Calu3 (cell line): Measurements from ENCODE around the gene JARID2. TPM values are rescaled to one million over a fixed set of nuclear protein-coding genes. Genes with fewer than 3 reads are reported as not detected.

Experiments used
- BruUV-seq: library from RNA; stranded (reverse); fragments of 400-500 nt; replicated peaks from 2 replicates; lab custom pipeline; 2021; lab: Mats Ljungman, UMichigan
- CTCF ChIA-PET: fragments of 300-600 bp; sonication (Branson Sonifier 250); formaldehyde crosslinking; loops from one replicate; lab custom pipeline; 2022; ENCODE audit warnings: antibody characterized with exemption; lab: Charles Lee
- DNase-seq: peaks from one replicate; pipeline ENCODE4 v3.0.0; 2022
- H3K27ac Mint-ChIP-seq: one replicate; pipeline ENCODE4 v1.8.0; 2022; ENCODE audit warnings: mixed read lengths; ENCODE audit not compliant: unreplicated experiment
- H3K27me3 Mint-ChIP-seq: one replicate; pipeline ENCODE4 v1.8.0; 2022; ENCODE audit warnings: mixed read lengths; ENCODE audit not compliant: unreplicated experiment
- H3K36me3 Mint-ChIP-seq: one replicate; pipeline ENCODE4 v1.8.0; 2022; ENCODE audit warnings: mild to moderate bottlenecking, moderate library complexity, mixed read lengths; ENCODE audit not compliant: insufficient read depth, unreplicated experiment
- H3K4me1 Mint-ChIP-seq: one replicate; pipeline ENCODE4 v1.8.0; 2022; ENCODE audit warnings: mild to moderate bottlenecking, low read depth, mixed read lengths; ENCODE audit not compliant: unreplicated experiment
- H3K4me3 Mint-ChIP-seq: one replicate; pipeline ENCODE4 v1.8.0; 2022; ENCODE audit warnings: mild to moderate bottlenecking, low read depth, moderate library complexity, mixed read lengths; ENCODE audit not compliant: unreplicated experiment
- H3K9me3 Mint-ChIP-seq: one replicate; pipeline ENCODE4 v1.8.0; 2022; ENCODE audit warnings: low read depth, mixed read lengths; ENCODE audit not compliant: unreplicated experiment
- CTCF ChIP-seq: fragments of 200-600 bp; IDR thresholded peaks from one replicate; pipeline ENCODE4 v1.8.0; 2022; ENCODE audit warnings: antibody characterized with exemption; ENCODE audit not compliant: unreplicated experiment
- intact Hi-C: fragments of 100-400 bp; cut with micrococcal nuclease; formaldehyde crosslinking; loops from one replicate; pipeline ENCODE4 v1.10.0; 2022; ENCODE audit not compliant: unreplicated experiment
- total RNA-seq: library from RNA; stranded (reverse); gene quantifications from 2 replicates; pipeline ENCODE4 v1.2.3, GENCODE V29; 2022

JARID2 gene
- total RNA-seq, 1 experiment from 2014 or later, result 9.4 TPM

DNA sequence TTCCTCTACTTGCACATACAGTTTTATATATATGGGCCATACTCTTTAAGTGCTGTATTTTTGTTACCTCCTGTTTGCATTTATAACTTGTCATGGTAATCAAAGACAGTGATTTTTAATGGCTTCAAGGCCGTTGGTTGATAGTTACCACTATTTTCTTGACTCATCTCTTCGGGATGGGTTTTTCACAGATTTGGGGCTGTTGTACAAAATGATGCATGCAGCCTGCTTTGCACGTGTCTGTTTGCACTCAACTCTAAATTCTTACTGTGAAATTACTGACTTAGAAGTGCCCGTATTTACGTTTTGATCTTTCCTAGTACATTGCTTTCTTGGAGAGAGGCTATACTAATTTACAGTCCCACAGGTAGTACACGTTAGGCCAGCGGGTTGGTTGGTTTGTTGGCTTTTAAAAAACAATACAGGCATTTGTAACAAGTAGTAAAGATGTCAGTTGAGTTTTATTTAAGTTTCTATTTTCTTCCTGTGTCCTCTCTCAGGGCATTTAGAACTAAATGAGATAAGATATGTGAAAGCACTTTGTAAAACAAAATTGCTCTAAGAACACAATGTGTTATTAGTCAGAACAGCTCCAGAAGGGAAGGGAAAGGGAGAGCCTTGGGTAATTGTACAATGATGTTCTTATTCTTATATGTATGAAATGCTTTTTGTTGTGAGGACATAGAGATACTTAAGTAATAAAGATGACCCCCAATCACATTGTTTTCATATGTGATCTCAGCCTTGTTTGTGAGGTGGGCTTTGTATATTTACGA lies 11.7 kb downstream of the JARID2 start:
- H3K27me3 Mint-ChIP-seq, result no peaks in the 10 kb centered on the region
- H3K36me3 Mint-ChIP-seq, result no peaks in the 10 kb centered on the region
- no TSS peak for BruUV-seq
- CTCF ChIA-PET, result no interaction called here
- no peak for TF ChIP-seq CTCF
- H3K4me3 Mint-ChIP-seq, result no peak overlapping the region
- no peaks in the 10 kb centered on the region for H3K9me3 Mint-ChIP-seq
- intact Hi-C loops, result loop anchor here (10.0 kb wide), 1 partner anchor 67 kb away; no protein-coding TSS in a partner anchor
- H3K27ac Mint-ChIP-seq, result no peak overlapping the region
- no peak for DNase-seq
- peaks cover 10% of the 10 kb centered on the region for H3K4me1 Mint-ChIP-seq

GRCh38 chr6:15259766-15260098 lies 13.9 kb downstream of the JARID2 start:
- CTCF ChIA-PET, result no interaction called here
- H3K9me3 Mint-ChIP-seq, result no peaks in the 10 kb centered on the region
- no TSS peak for BruUV-seq

DNA sequence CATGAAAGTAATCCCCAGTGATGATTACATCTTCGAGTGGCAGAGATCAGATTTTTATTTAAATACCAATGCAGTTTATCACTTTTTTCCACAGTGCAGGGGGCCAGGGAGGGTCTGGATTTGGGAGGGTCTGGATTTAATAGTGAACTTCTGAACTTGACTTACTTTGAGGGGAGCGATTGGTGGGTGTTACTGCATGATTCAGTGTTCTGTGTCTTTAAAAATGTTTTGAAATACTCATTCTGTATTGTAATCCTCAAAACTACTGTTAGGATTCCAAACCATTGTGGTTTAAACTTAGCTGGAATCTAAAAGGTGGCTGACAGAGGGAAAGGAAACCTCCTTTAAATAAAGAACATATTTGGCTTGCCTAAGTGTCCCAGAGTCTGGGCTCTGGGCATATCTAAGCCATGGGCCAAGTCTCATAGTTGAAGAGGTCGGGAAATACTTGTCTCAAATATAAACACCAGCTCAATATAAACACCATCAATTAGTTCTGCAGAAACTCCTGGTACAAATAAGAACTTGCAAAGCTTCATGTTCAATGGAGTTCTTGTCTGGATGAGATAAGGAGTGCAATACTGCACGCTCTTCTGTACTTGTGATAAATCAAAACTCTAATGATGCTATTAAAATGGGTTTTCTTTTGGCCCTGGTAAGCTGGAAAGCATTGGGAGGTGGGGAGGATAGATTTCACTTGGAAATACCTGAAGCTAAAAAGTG lies 14.4 kb downstream of the JARID2 start:
- CTCF ChIA-PET, result no interaction called here
- intact Hi-C loops, result no loop called here
- H3K9me3 Mint-ChIP-seq, result no peaks in the 10 kb centered on the region
- H3K4me1 Mint-ChIP-seq, result peaks cover 5% of the 10 kb centered on the region
- TF ChIP-seq CTCF, result no peak
- no peak overlapping the region for H3K27ac Mint-ChIP-seq
- no peaks in the 10 kb centered on the region for H3K27me3 Mint-ChIP-seq
- DNase-seq, result no peak
- BruUV-seq, result no TSS peak
- H3K36me3 Mint-ChIP-seq, result no peaks in the 10 kb centered on the region
- H3K4me3 Mint-ChIP-seq, result no peak overlapping the region

More at GRCh38 chr6:15259766-15260098, 13.9 kb downstream of the JARID2 start:
- Mint-ChIP-seq H3K27ac (no peak overlapping the region), H3K4me1 (peaks cover 5% of the 10 kb centered on the region), H3K36me3 (no peaks in the 10 kb centered on the region), H3K27me3 (no peaks in the 10 kb centered on the region), H3K4me3 (no peak overlapping the region)
- no peak for DNase-seq
- no peak for TF ChIP-seq CTCF
- intact Hi-C loops, result loop anchor here (10.0 kb wide), 1 partner anchor 65 kb away; no protein-coding TSS in a partner anchor

- CTCF ChIA-PET, result no interaction called here
- no peak for DNase-seq
- no peak for TF ChIP-seq CTCF
- intact Hi-C loops, result no loop called here
- Mint-ChIP-seq H3K4me1 (peaks cover 5% of the 10 kb centered on the region), H3K36me3 (no peaks in the 10 kb centered on the region), H3K9me3 (no peaks in the 10 kb centered on the region), H3K27me3 (no peaks in the 10 kb centered on the region), H3K27ac (no peak overlapping the region), H3K4me3 (no peak overlapping the region)
- no TSS peak for BruUV-seq
Measured at GRCh38 chr6:15263780-15264374, 18.0 kb downstream of the JARID2 start.
